Activated CD4-positive, CD25-positive, alpha-beta regulatory T cell treated with anti-CD3 and anti-CD28 coated beads, Interleukin-2, amount 50 U/mL, for 24 hours (primary cell): ENCODE data around the gene TMEM245.

Experiments
- ATAC-seq, 2 donors: fragments of 150-1000 bp; cut with Tn5 transposase; one replicate each; pipeline ENCODE4 v1.10.0; 2021; ENCODE audit warnings: mild to moderate bottlenecking in 1 of 2, moderate library complexity in 1 of 2

The TMEM245 gene

GRCh38 chr9:109119439-109120203, at the start of gene TMEM245:
Gene TMEM245 (minus strand): TSS chr9:109119947. CDS start chr9:109119913, 34 bp downstream.
- peak; percentile 90 to 92 for ATAC-seq

- ATAC-seq: no peak
Measured at GRCh38 chr9:109168170-109168569, 48.4 kb upstream of the TMEM245 start.

- ATAC-seq: no peak
Measured at GRCh38 chr9:109167716-109168115, 48.0 kb upstream of the TMEM245 start.

DNA sequence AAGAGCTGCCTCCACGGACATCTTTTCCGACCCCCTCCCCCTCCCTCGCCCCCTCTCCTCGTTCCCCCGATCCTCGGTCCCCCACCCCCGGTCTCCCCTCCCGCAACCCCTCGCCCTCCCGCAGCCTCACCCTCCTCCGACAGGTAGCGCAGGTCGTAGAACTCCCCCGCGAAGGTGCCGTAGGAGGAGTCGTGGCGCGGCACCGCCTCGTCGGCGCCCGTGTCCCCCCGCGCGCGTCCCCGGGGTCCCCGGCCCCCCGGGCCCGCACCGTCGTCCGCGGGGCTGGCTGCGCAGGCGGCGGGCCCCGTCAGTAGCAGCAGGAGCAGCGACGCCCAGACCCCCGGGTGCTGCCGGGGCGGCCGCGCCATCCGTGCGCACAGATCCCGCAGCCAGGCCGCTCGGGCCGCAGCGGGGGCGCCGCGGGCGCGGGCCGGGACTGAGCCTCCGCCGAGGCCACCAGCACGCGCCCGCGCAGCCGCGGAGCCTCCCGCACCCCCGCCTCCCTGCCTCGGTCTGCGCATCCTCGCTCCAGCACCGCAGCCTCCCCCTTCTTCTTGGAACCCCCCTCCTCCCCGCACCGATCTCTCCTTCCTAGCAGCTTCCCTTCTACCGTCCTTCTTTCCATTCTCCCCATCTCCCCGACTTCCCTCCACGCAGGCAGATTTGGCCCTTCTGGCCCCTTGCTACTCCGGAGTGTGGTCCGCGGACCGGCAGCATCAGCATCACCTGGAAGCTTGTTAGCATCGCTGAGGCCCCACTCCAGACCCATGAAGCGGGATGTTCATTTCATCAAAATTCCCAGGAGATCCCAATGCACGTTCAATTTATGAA, 47.2 kb upstream of the TMEM245 start, which contains the start of gene FRRS1L:
TSS of gene FRRS1L (minus strand) at position 479 of the 831 bp plus-strand sequence. CDS start at position 368, 111 bp downstream.
- no peak for ATAC-seq

- no peak for ATAC-seq
Measured at GRCh38 chr9:109166171-109166770, 46.5 kb upstream of the TMEM245 start.

GRCh38 chr9:109164042-109164441, 44.3 kb upstream of the TMEM245 start:
- no peak for ATAC-seq

- ATAC-seq: no peak
Measured at GRCh38 chr9:109163194-109163593, 43.4 kb upstream of the TMEM245 start.

- no peak for ATAC-seq
Measured at GRCh38 chr9:109162677-109163076, 42.9 kb upstream of the TMEM245 start.

- ATAC-seq: no peak
Measured at GRCh38 chr9:109161471-109161870, 41.7 kb upstream of the TMEM245 start.

DNA sequence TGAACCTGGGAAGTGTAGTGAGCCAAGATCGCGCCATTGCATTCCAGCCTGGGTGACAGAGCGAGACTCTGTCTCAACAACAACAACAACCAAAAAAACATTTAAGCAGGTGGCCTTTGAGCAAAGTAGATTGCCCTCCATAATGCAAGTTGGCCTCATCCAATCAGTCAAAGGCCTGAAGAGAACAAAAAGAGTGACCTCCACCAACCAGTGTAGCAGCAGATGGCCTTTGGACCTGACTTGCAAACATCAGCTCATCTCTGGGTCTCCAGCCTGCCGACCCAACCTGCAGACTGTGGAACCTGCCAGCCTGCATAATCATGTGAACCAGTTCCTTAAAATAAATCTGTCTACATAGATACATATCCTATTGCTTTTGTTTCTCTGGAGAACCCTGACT, 39.8 kb upstream of the TMEM245 start:
- no peak for ATAC-seq

- no peak for ATAC-seq
Measured at GRCh38 chr9:109158651-109159050, 38.9 kb upstream of the TMEM245 start.

- no peak for ATAC-seq
Measured at GRCh38 chr9:109156708-109157107, 37.0 kb upstream of the TMEM245 start.

- no peak for ATAC-seq
Measured at GRCh38 chr9:109150925-109151545, 31.3 kb upstream of the TMEM245 start.

GRCh38 chr9:109149722-109150121, 30.0 kb upstream of the TMEM245 start:
- ATAC-seq: no peak

- no peak for ATAC-seq
Measured at GRCh38 chr9:109149089-109149488, 29.3 kb upstream of the TMEM245 start.

DNA sequence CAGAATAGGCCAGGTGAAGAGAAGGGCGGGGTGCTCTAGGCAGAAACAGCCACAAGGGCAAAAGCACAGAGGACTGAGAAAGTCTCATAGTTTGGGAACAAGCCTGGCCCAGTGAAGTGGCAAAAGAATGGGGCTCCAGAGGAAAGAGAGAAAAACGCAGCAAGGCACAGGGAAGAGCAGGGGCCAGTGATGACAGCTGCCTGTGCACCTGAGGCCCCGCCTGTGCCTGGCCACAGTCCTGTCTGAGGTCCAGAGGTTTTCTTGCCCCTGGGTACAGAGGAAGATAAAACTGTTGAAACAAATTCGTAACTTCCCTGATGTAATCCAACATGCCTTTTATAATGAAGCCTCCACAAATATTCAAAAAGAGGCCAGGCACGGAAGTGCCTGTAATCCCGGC, 25.3 kb upstream of the TMEM245 start:
- ATAC-seq: no peak

- peak in 1 of 2 donors; percentile 53 for ATAC-seq
Measured at GRCh38 chr9:109143881-109144562, 24.3 kb upstream of the TMEM245 start.

GRCh38 chr9:109141375-109141774, 21.6 kb upstream of the TMEM245 start:
- no peak for ATAC-seq

- ATAC-seq: no peak
Measured at GRCh38 chr9:109139851-109140250, 20.1 kb upstream of the TMEM245 start.

DNA sequence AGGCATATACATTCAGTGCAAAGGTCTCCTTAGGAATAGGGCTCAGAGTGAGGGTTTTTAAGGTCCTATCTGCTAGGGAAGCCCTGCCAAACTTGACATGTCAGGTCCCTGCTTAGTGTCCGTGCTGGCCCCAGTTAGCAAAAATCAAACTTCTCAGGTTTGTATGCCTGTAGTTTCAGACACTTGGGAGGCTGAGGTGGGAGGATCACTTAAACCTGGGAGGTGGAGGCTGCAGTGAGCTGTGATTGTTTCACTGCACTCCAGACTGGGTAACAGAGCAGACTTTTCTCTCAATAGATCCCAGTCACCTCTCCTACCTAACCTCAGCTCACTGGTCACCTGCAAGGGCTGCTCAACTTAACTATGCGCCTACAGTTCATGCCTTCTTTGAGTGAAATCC, 18.7 kb upstream of the TMEM245 start:
- ATAC-seq: no peak

- no peak for ATAC-seq
Measured at GRCh38 chr9:109134167-109134578, 14.4 kb upstream of the TMEM245 start.

DNA sequence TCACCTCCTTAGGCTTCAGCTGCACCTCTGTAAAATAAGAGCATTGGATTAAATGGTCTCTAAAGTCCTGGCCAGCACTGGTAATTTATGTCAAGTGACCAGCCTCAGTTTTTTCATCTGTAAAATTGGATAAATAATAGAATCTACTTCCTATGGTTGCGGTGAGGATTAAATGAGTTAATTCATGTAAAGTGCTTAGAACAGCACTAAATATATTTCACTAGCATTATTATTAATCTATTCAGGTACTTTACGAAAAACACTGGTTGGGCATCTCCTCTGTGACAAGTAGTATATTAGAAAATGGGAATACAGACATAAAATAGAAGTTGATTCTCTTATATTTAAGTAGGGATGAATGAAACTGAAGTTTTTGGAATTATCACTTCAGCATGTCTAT, 13.8 kb upstream of the TMEM245 start:
- no peak for ATAC-seq
